Testis (tissue), 2 donors: ENCODE results near the gene MAPK10.

ENCODE experiments used
- POLR2A ChIP-seq: fragments of 450-650 bp; IDR thresholded peaks from one replicate; pipeline ENCODE4 v1.6.1; 2017; ENCODE audit warnings: antibody characterized with exemption, mild to moderate bottlenecking, moderate library complexity
- TF ChIP-seq, protein P1 (sequence below), 3 experiments: fragments of 450-650 bp in 2 of 3; fragments of 200-600 bp in 1 of 3; sonication (generic) in 1 of 3; IDR thresholded peaks; one replicate each; pipeline ENCODE4 v1.5.1; 2016 to 2019; ENCODE audit warnings: antibody characterized with exemption in 3 of 3, mild to moderate bottlenecking in 2 of 3, moderate library complexity in 1 of 3

DNA sequence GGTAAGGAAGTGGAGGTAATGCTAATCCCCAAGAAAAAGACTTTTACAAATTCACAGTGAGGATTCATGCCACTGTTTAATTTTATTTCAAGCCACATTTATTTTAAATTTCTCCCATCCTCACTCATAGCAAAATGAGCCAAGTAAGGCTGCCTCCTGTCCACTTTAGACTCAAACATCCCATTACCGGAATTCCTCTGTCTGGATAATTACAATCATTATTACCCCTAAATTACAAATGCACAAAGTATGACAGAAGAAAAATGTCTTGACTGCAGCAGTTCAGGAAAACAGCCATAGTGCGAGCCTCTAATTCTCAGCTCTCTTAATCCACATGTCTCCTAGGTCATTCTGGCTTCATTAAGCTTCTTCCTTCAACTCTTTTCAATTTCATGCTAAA, 57.0 kb downstream of the MAPK10 start:
- no peak for TF ChIP-seq POLR2A
- TF ChIP-seq, protein P1, sequence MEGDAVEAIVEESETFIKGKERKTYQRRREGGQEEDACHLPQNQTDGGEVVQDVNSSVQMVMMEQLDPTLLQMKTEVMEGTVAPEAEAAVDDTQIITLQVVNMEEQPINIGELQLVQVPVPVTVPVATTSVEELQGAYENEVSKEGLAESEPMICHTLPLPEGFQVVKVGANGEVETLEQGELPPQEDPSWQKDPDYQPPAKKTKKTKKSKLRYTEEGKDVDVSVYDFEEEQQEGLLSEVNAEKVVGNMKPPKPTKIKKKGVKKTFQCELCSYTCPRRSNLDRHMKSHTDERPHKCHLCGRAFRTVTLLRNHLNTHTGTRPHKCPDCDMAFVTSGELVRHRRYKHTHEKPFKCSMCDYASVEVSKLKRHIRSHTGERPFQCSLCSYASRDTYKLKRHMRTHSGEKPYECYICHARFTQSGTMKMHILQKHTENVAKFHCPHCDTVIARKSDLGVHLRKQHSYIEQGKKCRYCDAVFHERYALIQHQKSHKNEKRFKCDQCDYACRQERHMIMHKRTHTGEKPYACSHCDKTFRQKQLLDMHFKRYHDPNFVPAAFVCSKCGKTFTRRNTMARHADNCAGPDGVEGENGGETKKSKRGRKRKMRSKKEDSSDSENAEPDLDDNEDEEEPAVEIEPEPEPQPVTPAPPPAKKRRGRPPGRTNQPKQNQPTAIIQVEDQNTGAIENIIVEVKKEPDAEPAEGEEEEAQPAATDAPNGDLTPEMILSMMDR (IDR thresholded peaks at IDR 0.05) = no peak
